ENCODE data around the gene ZFAND2B. TPM values are rescaled to one million over a fixed set of nuclear protein-coding genes. Genes with fewer than 3 reads are reported as not detected.
A peak's percentile ranks its signal among the peaks of the same experiment; 100 is the strongest.

ZFAND2B gene
- total RNA-seq, 1 donor: 25.0 TPM

GRCh38 chr2:219174146-219174545 lies 32.4 kb upstream of the ZFAND2B start:
- no peak for TF ChIP-seq CTCF (IDR thresholded peaks at IDR 0.05; ENCODE audit: extremely low read depth, low read depth, low read length)
- Histone ChIP-seq H3K27ac (ENCODE audit: low read depth, low read length) (peak overlapping the region; percentile 9), H3K4me3 (ENCODE audit: insufficient read depth, low read length) (no peak overlapping the region), H3K4me1 (ENCODE audit: insufficient read depth, low read length) (peaks cover 31% of the 10 kb centered on the region), H3K79me2 (ENCODE audit: insufficient read depth, low read length) (peaks cover 34% of the 10 kb centered on the region), H2AFZ (ENCODE audit: low read length) (no peak overlapping the region), H3K27me3 (ENCODE audit: insufficient read depth, low read length) (no peaks in the 10 kb centered on the region), H3K36me3 (ENCODE audit: insufficient read depth, low read length) (peaks cover 15% of the 10 kb centered on the region), H4K20me1 (ENCODE audit: insufficient read depth, low read length) (peaks cover 8% of the 10 kb centered on the region), H3K9me3 (ENCODE audit: low read depth, low read length) (no peaks in the 10 kb centered on the region), H3K4me2 (ENCODE audit: insufficient read depth, low read length) (peak overlapping the region; percentile 5)
- DNase-seq (ENCODE audit: insufficient read length, low spot score, missing footprints): no peak

- Histone ChIP-seq H3K9me3 (ENCODE audit: low read depth, low read length) (no peaks in the 10 kb centered on the region), H4K20me1 (ENCODE audit: insufficient read depth, low read length) (peaks cover 13% of the 10 kb centered on the region), H3K4me1 (ENCODE audit: insufficient read depth, low read length) (peaks cover 36% of the 10 kb centered on the region), H3K79me2 (ENCODE audit: insufficient read depth, low read length) (peaks cover 41% of the 10 kb centered on the region), H3K4me2 (ENCODE audit: insufficient read depth, low read length) (no peak overlapping the region), H3K27me3 (ENCODE audit: insufficient read depth, low read length) (no peaks in the 10 kb centered on the region), H3K4me3 (ENCODE audit: insufficient read depth, low read length) (no peak overlapping the region), H3K27ac (ENCODE audit: low read depth, low read length) (peak overlapping the region; percentile 9), H3K36me3 (ENCODE audit: insufficient read depth, low read length) (peaks cover 18% of the 10 kb centered on the region), H2AFZ (ENCODE audit: low read length) (no peak overlapping the region)
- TF ChIP-seq CTCF (IDR thresholded peaks at IDR 0.05; ENCODE audit: extremely low read depth, low read depth, low read length): no peak
- no peak for DNase-seq (ENCODE audit: insufficient read length, low spot score, missing footprints)
These were observed 31.8 kb upstream of the ZFAND2B start for GRCh38 chr2:219174801-219175200.

- peaks cover 48% of the 10 kb centered on the region for H3K79me2 ChIP-seq (ENCODE audit: insufficient read depth, low read length)
- DNase-seq (ENCODE audit: insufficient read length, low spot score, missing footprints): no peak
- peaks cover 25% of the 10 kb centered on the region for H3K36me3 ChIP-seq (ENCODE audit: insufficient read depth, low read length)
- H4K20me1 ChIP-seq (ENCODE audit: insufficient read depth, low read length): peaks cover 13% of the 10 kb centered on the region
- H2AFZ ChIP-seq (ENCODE audit: low read length): no peak overlapping the region
- TF ChIP-seq CTCF (IDR thresholded peaks at IDR 0.05; ENCODE audit: extremely low read depth, low read depth, low read length): no peak
- H3K4me1 ChIP-seq (ENCODE audit: insufficient read depth, low read length): peaks cover 36% of the 10 kb centered on the region
- H3K27me3 ChIP-seq (ENCODE audit: insufficient read depth, low read length): no peaks in the 10 kb centered on the region
- H3K4me2 ChIP-seq (ENCODE audit: insufficient read depth, low read length): peak overlapping the region; percentile 94
- peak overlapping the region; percentile 83 for H3K27ac ChIP-seq (ENCODE audit: low read depth, low read length)
- no peaks in the 10 kb centered on the region for H3K9me3 ChIP-seq (ENCODE audit: low read depth, low read length)
- peak overlapping the region; percentile 78 for H3K4me3 ChIP-seq (ENCODE audit: insufficient read depth, low read length)
These were observed 31.1 kb upstream of the ZFAND2B start for GRCh38 chr2:219175486-219175885.

GRCh38 chr2:219175928-219176817 lies 30.4 kb upstream of the ZFAND2B start:
- Histone ChIP-seq H3K4me2 (ENCODE audit: insufficient read depth, low read length) (peak overlapping the region; percentile 94), H2AFZ (ENCODE audit: low read length) (peak overlapping the region; percentile 89), H3K79me2 (ENCODE audit: insufficient read depth, low read length) (peaks cover 51% of the 10 kb centered on the region), H3K9me3 (ENCODE audit: low read depth, low read length) (no peaks in the 10 kb centered on the region), H3K4me3 (ENCODE audit: insufficient read depth, low read length) (peak overlapping the region; percentile 78), H3K4me1 (ENCODE audit: insufficient read depth, low read length) (peaks cover 32% of the 10 kb centered on the region), H3K27ac (ENCODE audit: low read depth, low read length) (peak overlapping the region; percentile 83), H4K20me1 (ENCODE audit: insufficient read depth, low read length) (peaks cover 13% of the 10 kb centered on the region), H3K36me3 (ENCODE audit: insufficient read depth, low read length) (peaks cover 31% of the 10 kb centered on the region), H3K27me3 (ENCODE audit: insufficient read depth, low read length) (no peaks in the 10 kb centered on the region)
- TF ChIP-seq CTCF (IDR thresholded peaks at IDR 0.05; ENCODE audit: extremely low read depth, low read depth, low read length): no peak
- DNase-seq (ENCODE audit: insufficient read length, low spot score, missing footprints): peak; percentile 82
